ENCODE data around the gene CACNG6. TPM values are rescaled to one million over a fixed set of nuclear protein-coding genes. Genes with fewer than 3 reads are reported as not detected.

CACNG6 gene
- total RNA-seq, 1 donor from 2014 or later: not detected

- H3K27ac ChIP-seq: no peak overlapping the region
- H3K9me3 ChIP-seq: no peaks in the 10 kb centered on the region
- H3K4me1 ChIP-seq: peaks cover 3% of the 10 kb centered on the region in 2 donors
- TF ChIP-seq, protein P1, sequence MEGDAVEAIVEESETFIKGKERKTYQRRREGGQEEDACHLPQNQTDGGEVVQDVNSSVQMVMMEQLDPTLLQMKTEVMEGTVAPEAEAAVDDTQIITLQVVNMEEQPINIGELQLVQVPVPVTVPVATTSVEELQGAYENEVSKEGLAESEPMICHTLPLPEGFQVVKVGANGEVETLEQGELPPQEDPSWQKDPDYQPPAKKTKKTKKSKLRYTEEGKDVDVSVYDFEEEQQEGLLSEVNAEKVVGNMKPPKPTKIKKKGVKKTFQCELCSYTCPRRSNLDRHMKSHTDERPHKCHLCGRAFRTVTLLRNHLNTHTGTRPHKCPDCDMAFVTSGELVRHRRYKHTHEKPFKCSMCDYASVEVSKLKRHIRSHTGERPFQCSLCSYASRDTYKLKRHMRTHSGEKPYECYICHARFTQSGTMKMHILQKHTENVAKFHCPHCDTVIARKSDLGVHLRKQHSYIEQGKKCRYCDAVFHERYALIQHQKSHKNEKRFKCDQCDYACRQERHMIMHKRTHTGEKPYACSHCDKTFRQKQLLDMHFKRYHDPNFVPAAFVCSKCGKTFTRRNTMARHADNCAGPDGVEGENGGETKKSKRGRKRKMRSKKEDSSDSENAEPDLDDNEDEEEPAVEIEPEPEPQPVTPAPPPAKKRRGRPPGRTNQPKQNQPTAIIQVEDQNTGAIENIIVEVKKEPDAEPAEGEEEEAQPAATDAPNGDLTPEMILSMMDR (IDR thresholded peaks at IDR 0.05): no peak
- intact Hi-C loops (cut with DNase I): no loop called here
- H3K4me3 ChIP-seq: peak overlapping the region in 1 of 2 donors; percentile 26
- no peaks in the 10 kb centered on the region for H3K36me3 ChIP-seq
- H3K27me3 ChIP-seq: peaks cover 18% of the 10 kb centered on the region
- DNase-seq (ENCODE audit: low spot score in 2 of 2): no peak
Measured at GRCh38 chr19:53981376-53981951, 10.0 kb upstream of the CACNG6 start.

DNA sequence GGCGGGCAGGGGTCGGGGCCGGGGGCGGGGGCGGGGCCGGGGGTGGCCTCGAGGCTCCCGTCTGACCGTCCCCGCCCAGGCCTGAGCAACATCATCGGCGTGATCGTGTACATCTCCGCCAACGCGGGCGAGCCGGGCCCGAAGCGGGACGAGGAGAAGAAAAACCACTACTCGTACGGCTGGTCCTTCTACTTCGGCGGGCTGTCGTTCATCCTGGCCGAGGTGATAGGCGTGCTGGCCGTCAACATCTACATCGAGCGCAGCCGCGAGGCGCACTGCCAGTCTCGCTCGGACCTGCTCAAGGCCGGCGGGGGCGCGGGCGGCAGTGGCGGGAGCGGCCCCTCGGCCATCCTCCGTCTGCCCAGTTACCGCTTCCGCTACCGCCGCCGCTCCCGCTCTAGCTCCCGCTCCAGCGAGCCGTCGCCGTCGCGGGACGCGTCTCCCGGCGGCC, 9.4 kb upstream of the CACNG6 start:
- Histone ChIP-seq H3K36me3 (no peaks in the 10 kb centered on the region), H3K9me3 (no peaks in the 10 kb centered on the region), H3K27me3 (peaks cover 18% of the 10 kb centered on the region), H3K4me3 (peak overlapping the region; percentile 26 to 51), H3K4me1 (peaks cover 3% of the 10 kb centered on the region in 2 donors), H3K27ac (no peak overlapping the region)
- TF ChIP-seq, protein P1 (IDR thresholded peaks at IDR 0.05): no peak
- DNase-seq (ENCODE audit: low spot score in 2 of 2): no peak
- intact Hi-C loops (cut with DNase I): no loop called here

DNA sequence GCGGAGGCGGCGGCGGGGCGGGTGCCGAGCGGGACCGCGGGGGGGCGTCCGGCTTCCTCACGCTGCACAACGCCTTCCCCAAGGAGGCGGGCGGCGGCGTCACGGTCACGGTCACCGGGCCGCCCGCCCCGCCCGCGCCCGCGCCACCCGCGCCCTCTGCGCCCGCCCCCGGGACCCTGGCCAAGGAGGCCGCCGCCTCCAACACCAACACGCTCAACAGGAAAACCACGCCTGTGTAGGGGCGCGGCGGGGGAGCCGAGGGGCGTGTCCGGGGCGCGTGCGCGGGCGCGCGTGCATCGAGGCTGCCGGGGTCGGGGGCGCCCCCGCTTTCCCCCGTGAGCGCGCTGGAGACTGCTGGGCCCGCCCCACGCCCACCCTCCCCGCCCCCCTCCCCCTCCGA, 8.8 kb upstream of the CACNG6 start:
- intact Hi-C loops (cut with DNase I): no loop called here
- Histone ChIP-seq H3K9me3 (no peaks in the 10 kb centered on the region), H3K4me1 (peaks cover 3% of the 10 kb centered on the region in 2 donors), H3K27ac (no peak overlapping the region), H3K27me3 (peaks cover 17% of the 10 kb centered on the region), H3K4me3 (peak overlapping the region; percentile 8 to 47), H3K36me3 (no peaks in the 10 kb centered on the region)
- no peak for DNase-seq (ENCODE audit: low spot score in 2 of 2)
- TF ChIP-seq, protein P1 (IDR thresholded peaks at IDR 0.05): no peak

GRCh38 chr19:53983457-53984289, 7.8 kb upstream of the CACNG6 start:
- Histone ChIP-seq H3K4me3 (no peak overlapping the region), H3K27ac (no peak overlapping the region), H3K9me3 (no peaks in the 10 kb centered on the region), H3K36me3 (no peaks in the 10 kb centered on the region), H3K4me1 (no peaks in the 10 kb centered on the region), H3K27me3 (peaks cover 9% of the 10 kb centered on the region)
- no peak for DNase-seq (ENCODE audit: low spot score in 2 of 2)
- intact Hi-C loops (cut with DNase I): no loop called here
- TF ChIP-seq, protein P1 (IDR thresholded peaks at IDR 0.05): no peak

DNA sequence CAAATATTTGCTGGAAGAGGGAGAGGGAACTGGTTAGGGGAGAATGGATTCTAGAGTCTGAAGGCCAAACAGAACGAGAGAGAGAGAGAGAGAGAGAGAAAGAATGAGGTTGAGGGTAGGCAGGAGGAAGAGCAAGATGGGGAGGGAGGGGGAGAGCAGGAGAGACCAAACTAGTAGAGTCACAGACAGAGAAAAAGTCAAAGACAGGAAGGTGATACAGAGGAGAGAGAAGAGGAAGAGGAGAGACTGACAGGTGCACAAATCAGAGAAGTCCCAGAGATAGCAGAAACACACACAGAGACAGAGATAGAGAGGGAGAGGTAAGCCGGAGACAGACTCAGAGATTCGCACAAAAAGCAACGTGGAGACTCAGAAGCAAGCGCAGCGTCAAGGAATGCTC, 5.6 kb upstream of the CACNG6 start:
- H3K4me3 ChIP-seq: no peak overlapping the region
- intact Hi-C loops (cut with DNase I): no loop called here
- TF ChIP-seq, protein P1 (IDR thresholded peaks at IDR 0.05): no peak
- no peaks in the 10 kb centered on the region for H3K4me1 ChIP-seq
- H3K27me3 ChIP-seq: peaks cover 9% of the 10 kb centered on the region
- no peak for DNase-seq (ENCODE audit: low spot score in 2 of 2)
- no peak overlapping the region for H3K27ac ChIP-seq
- no peaks in the 10 kb centered on the region for H3K9me3 ChIP-seq
- no peaks in the 10 kb centered on the region for H3K36me3 ChIP-seq

All from ascending aorta (tissue), 2 donors.